Measurements from ENCODE around the gene RPS3.

The RPS3 gene

GRCh38 chr11:75429902-75430713 lies 30.8 kb downstream of the RPS3 start:
- DNase-seq (ENCODE audit: low read depth in 2 of 2) = peak; percentile 61 to 72
- TF ChIP-seq CTCF (IDR thresholded peaks at IDR 0.05; ENCODE audit: low read depth, low read length) = no peak
- peak overlapping the region; percentile 5 to 32 for H3K4me3 ChIP-seq (replicated peaks in 1 of 2; ENCODE audit: low read depth in 2 of 2, low read length in 2 of 2)

- peak overlapping the region; percentile 5 to 32 for H3K4me3 ChIP-seq (replicated peaks in 1 of 2; ENCODE audit: low read depth in 2 of 2, low read length in 2 of 2)
- peak in 1 of 2 donors; percentile 13 for DNase-seq (ENCODE audit: low read depth in 2 of 2)
- TF ChIP-seq CTCF (IDR thresholded peaks at IDR 0.05; ENCODE audit: low read depth, low read length) = no peak
These were observed 31.6 kb downstream of the RPS3 start for GRCh38 chr11:75430714-75431532.

- DNase-seq (ENCODE audit: low read depth in 2 of 2) = no peak
- no peak for TF ChIP-seq CTCF (IDR thresholded peaks at IDR 0.05; ENCODE audit: low read depth, low read length)
- no peak overlapping the region for H3K4me3 ChIP-seq (replicated peaks in 1 of 2; ENCODE audit: low read depth in 2 of 2, low read length in 2 of 2)
These were observed 32.5 kb downstream of the RPS3 start for GRCh38 chr11:75431533-75432525.

GRCh38 chr11:75432911-75433321 lies 33.6 kb downstream of the RPS3 start, which contains the start of gene KLHL35:
Gene KLHL35 (minus strand): TSS chr11:75433203. CDS start chr11:75430629, 2,574 bp downstream.
- H3K4me3 ChIP-seq (replicated peaks in 1 of 2; ENCODE audit: low read depth in 2 of 2, low read length in 2 of 2) = no peak within 1 kb of the TSS
- no peak for TF ChIP-seq CTCF (IDR thresholded peaks at IDR 0.05; ENCODE audit: low read depth, low read length)
- no peak for DNase-seq (ENCODE audit: low read depth in 2 of 2)

- DNase-seq (ENCODE audit: low read depth in 2 of 2) = no peak
- TF ChIP-seq CTCF (IDR thresholded peaks at IDR 0.05; ENCODE audit: low read depth, low read length) = no peak
- no peak overlapping the region for H3K4me3 ChIP-seq (replicated peaks in 1 of 2; ENCODE audit: low read depth in 2 of 2, low read length in 2 of 2)
These were observed 34.1 kb downstream of the RPS3 start for GRCh38 chr11:75433443-75433842.

GRCh38 chr11:75434051-75434450 lies 34.7 kb downstream of the RPS3 start:
- no peak overlapping the region for H3K4me3 ChIP-seq (replicated peaks in 1 of 2; ENCODE audit: low read depth in 2 of 2, low read length in 2 of 2)
- no peak for DNase-seq (ENCODE audit: low read depth in 2 of 2)
- no peak for TF ChIP-seq CTCF (IDR thresholded peaks at IDR 0.05; ENCODE audit: low read depth, low read length)

Measured in cardiac fibroblast (primary cell).